Adrenal gland (tissue), 5 donors: ENCODE measurements around the gene FBXO33.

Source experiments
- CTCF ChIP-seq, 6 experiments: fragments of 450-650 bp in 4 of 6; fragments of 200-600 bp in 2 of 6; sonication (generic) in 1 of 6; IDR thresholded peaks; 1 replicate in 5 of 6; 2 replicates in 1 of 6; pipeline versions ENCODE4 v1.5.1 to v1.8.0; 2016 to 2021; ENCODE audit warnings: antibody characterized with exemption in 6 of 6, mild to moderate bottlenecking in 2 of 6, moderate library complexity in 1 of 6
- POLR2A ChIP-seq, 2 donors: fragments of 450-650 bp; IDR thresholded peaks; one replicate each; pipeline ENCODE4 v1.6.1; 2017; ENCODE audit warnings: antibody characterized with exemption in 2 of 2, mild to moderate bottlenecking in 2 of 2, moderate library complexity in 1 of 2
- donor health status: DM: no; HTN: no; CAD: no.

DNA sequence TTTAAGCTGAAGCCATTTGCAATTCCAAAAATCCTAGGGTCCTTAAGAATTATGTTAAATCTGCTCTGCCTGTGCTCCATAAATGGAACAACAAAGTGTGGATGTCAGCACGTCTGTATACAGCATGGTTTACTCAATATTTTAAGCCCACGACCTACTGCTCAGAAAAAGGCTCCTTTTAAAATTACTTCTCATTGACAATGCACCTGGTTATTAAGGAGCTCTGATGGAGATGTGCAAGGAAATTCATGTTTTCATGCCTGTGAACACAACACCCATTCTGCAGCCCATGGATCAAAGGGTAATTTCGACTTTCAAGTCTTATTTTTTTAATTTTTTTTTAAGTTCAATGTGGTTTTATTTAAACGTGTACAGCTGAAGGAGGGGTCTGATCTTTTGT is 48.1 kb downstream of the FBXO33 start:
- TF ChIP-seq POLR2A (IDR thresholded peaks at IDR 0.05): no peak
- TF ChIP-seq CTCF (IDR thresholded peaks at IDR 0.05): no peak
